H9 (cell line): ENCODE measurements around the gene SOX11. TPM values are rescaled to one million over a fixed set of nuclear protein-coding genes. Genes with fewer than 3 reads are reported as not detected.

ENCODE experiments used
- DNase-seq: peaks from one replicate; pipeline ENCODE4 v3.0.0-alpha.2; 2017
- H2AFZ ChIP-seq: one replicate; pipeline ENCODE4 v1.6.1; 2013; ENCODE audit warnings: mild to moderate bottlenecking, low read length, control low read depth, moderate library complexity
- H2AK5ac ChIP-seq: 2 replicates; pipeline ENCODE4 v1.6.1; 2013; ENCODE audit warnings: low read length, control low read depth, mixed read lengths; ENCODE audit not compliant: insufficient read length
- H2BK120ac ChIP-seq: one replicate; pipeline ENCODE4 v1.6.1; 2013; ENCODE audit warnings: low read depth, mild to moderate bottlenecking, low read length, control low read depth, inconsistent platforms; ENCODE audit not compliant: poor library complexity, severe bottlenecking
- H2BK12ac ChIP-seq: 2 replicates; pipeline ENCODE4 v1.6.1; 2013; ENCODE audit warnings: low read length, control low read depth, mixed read lengths, low read depth; ENCODE audit not compliant: insufficient read length
- H2BK15ac ChIP-seq: 2 replicates; pipeline ENCODE4 v1.6.1; 2013; ENCODE audit warnings: low read depth, low read length, control low read depth
- H2BK20ac ChIP-seq: one replicate; pipeline ENCODE4 v1.6.1; 2013; ENCODE audit warnings: low read depth, mild to moderate bottlenecking, low read length, control low read depth, inconsistent platforms; ENCODE audit not compliant: poor library complexity, severe bottlenecking
- H2BK5ac ChIP-seq: 2 replicates; pipeline ENCODE4 v1.6.1; 2013; ENCODE audit warnings: low read length, control low read depth, mixed read lengths; ENCODE audit not compliant: insufficient read length
- H3K14ac ChIP-seq: 2 replicates; pipeline ENCODE4 v1.6.1; 2013; ENCODE audit warnings: low read length, control low read depth; ENCODE audit not compliant: insufficient read depth
- H3K18ac ChIP-seq: 2 replicates; pipeline ENCODE4 v1.6.1; 2013; ENCODE audit warnings: low read depth, mild to moderate bottlenecking, mixed read lengths, low read length, control low read depth; ENCODE audit not compliant: insufficient read length
- H3K23ac ChIP-seq: 2 replicates; pipeline ENCODE4 v1.6.1; 2013; ENCODE audit warnings: low read length, control low read depth, mixed read lengths, low read depth; ENCODE audit not compliant: insufficient read length
- H3K23me2 ChIP-seq: 2 replicates; pipeline ENCODE4 v1.6.1; 2013; ENCODE audit warnings: low read depth, mild to moderate bottlenecking, mixed read lengths, low read length, control low read depth; ENCODE audit not compliant: insufficient read length, poor library complexity, severe bottlenecking
- H3K27ac ChIP-seq: 2 replicates; pipeline ENCODE4 v1.5.1; 2013; ENCODE audit warnings: low read length, control low read depth, mixed read lengths, low read depth; ENCODE audit not compliant: insufficient read length
- H3K27me3 ChIP-seq: 2 replicates; pipeline ENCODE4 v1.6.1; 2013; ENCODE audit warnings: low read length, control low read depth, inconsistent platforms; ENCODE audit not compliant: insufficient read depth
- H3K4ac ChIP-seq: 2 replicates; pipeline ENCODE4 v1.6.1; 2013; ENCODE audit warnings: low read depth, mild to moderate bottlenecking, control low read depth, inconsistent platforms, low read length, moderate library complexity
- H3K4me1 ChIP-seq: 2 replicates; pipeline ENCODE4 v1.6.1; 2013; ENCODE audit warnings: low read length, control low read depth, inconsistent platforms; ENCODE audit not compliant: insufficient read depth
- H3K4me2 ChIP-seq: 2 replicates; pipeline ENCODE4 v1.6.1; 2013; ENCODE audit warnings: low read length, control low read depth, mixed read lengths; ENCODE audit not compliant: insufficient read length, insufficient read depth
- H3K56ac ChIP-seq: 2 replicates; pipeline ENCODE4 v1.6.1; 2013; ENCODE audit warnings: low read depth, mild to moderate bottlenecking, mixed read lengths, low read length, control low read depth; ENCODE audit not compliant: insufficient read length
- H3K79me1 ChIP-seq: 2 replicates; pipeline ENCODE4 v1.6.1; 2013; ENCODE audit warnings: low read depth, mild to moderate bottlenecking, moderate library complexity, low read length, control low read depth, inconsistent platforms; ENCODE audit not compliant: insufficient read depth, poor library complexity, severe bottlenecking
- H3K79me2 ChIP-seq: 2 replicates; pipeline ENCODE4 v1.6.1; 2013; ENCODE audit warnings: low read length, control low read depth, inconsistent platforms; ENCODE audit not compliant: insufficient read depth
- H3K9ac ChIP-seq: 2 replicates; pipeline ENCODE4 v1.6.1; 2013; ENCODE audit warnings: low read length, control low read depth, mixed read lengths; ENCODE audit not compliant: insufficient read length; ENCODE audit errors: extremely low read depth
- H3K9me3 ChIP-seq: one replicate; pipeline ENCODE4 v1.6.1; 2013; ENCODE audit warnings: low read depth, low read length, inconsistent platforms; ENCODE audit not compliant: control insufficient read depth
- H3T11ph ChIP-seq: one replicate; pipeline ENCODE4 v1.6.1; 2013; ENCODE audit warnings: mild to moderate bottlenecking, low read length, control low read depth, inconsistent platforms
- H4K20me1 ChIP-seq: one replicate; pipeline ENCODE4 v1.6.1; 2013; ENCODE audit not compliant: control insufficient read depth, insufficient read length, insufficient read depth
- H4K5ac ChIP-seq: 2 replicates; pipeline ENCODE4 v1.6.1; 2013; ENCODE audit warnings: low read depth, mild to moderate bottlenecking, mixed read lengths, low read length, control low read depth; ENCODE audit not compliant: insufficient read length
- H4K8ac ChIP-seq: replicated peaks from 2 replicates; pipeline ENCODE4 v1.6.1; 2013; ENCODE audit warnings: low read length, control low read depth, mixed read lengths, low read depth; ENCODE audit not compliant: insufficient read length
- H4K91ac ChIP-seq: 2 replicates; pipeline ENCODE4 v1.6.1; 2013; ENCODE audit warnings: low read depth, mild to moderate bottlenecking, moderate library complexity, mixed read lengths, low read length, control low read depth; ENCODE audit not compliant: insufficient read length
- H3K27ac Mint-ChIP-seq, 3 experiments: 2 replicates in 2 of 3; 3 replicates in 1 of 3; pipeline ENCODE4 v1.8.0; 2020 to 2021; ENCODE audit warnings: mixed read lengths in 3 of 3, mild to moderate bottlenecking in 1 of 3, moderate library complexity in 1 of 3
- H3K27me3 Mint-ChIP-seq: 2 replicates; pipeline ENCODE4 v1.8.0; 2021; ENCODE audit warnings: low read depth, mild to moderate bottlenecking, moderate library complexity, mixed read lengths
- H3K36me3 Mint-ChIP-seq, 3 experiments: 2 replicates in 2 of 3; 3 replicates in 1 of 3; pipeline ENCODE4 v1.8.0; 2020 to 2021; ENCODE audit warnings: low read depth in 3 of 3, mixed read lengths in 3 of 3; ENCODE audit not compliant: insufficient read depth in 1 of 3
- H3K4me1 Mint-ChIP-seq, 2 experiments: 2 replicates each; pipeline ENCODE4 v1.8.0; 2020; ENCODE audit warnings: mixed read lengths in 2 of 2
- H3K4me3 Mint-ChIP-seq, 2 experiments: 2 replicates in 1 of 2; 3 replicates in 1 of 2; pipeline ENCODE4 v1.8.0; 2020 to 2021; ENCODE audit warnings: mild to moderate bottlenecking in 2 of 2, mixed read lengths in 2 of 2, moderate library complexity in 1 of 2
- H3K9me3 Mint-ChIP-seq, 2 experiments: 2 replicates in 1 of 2; 3 replicates in 1 of 2; pipeline ENCODE4 v1.8.0; 2020; ENCODE audit warnings: mild to moderate bottlenecking in 2 of 2, mixed read lengths in 2 of 2, moderate library complexity in 1 of 2
- CTCF ChIP-seq: fragments of 200-600 bp; sonication (generic); conservative IDR thresholded peaks from 3 replicates; pipeline ENCODE4 v1.8.0; 2021; ENCODE audit warnings: antibody characterized with exemption, mild to moderate bottlenecking
- WGBS: extraction: QIAGEN DNeasy Blood & Tissue Kit; methylation state at CpG from one replicate; pipeline ENCODE4 v1.1.7; 2013; ENCODE audit warnings: missing lambda C conversion rate, low lambda C conversion rate, mixed read lengths; ENCODE audit not compliant: insufficient read length; ENCODE audit errors: extremely low coverage; 5-methylcytosine and 5-hydroxymethylcytosine counted together
- total RNA-seq: library from RNA; stranded (reverse); gene quantifications from 2 replicates; pipeline ENCODE4 v1.2.1, GENCODE V29; 2021

The SOX11 gene
- total RNA-seq, 1 experiment from 2014 or later: 43.8 TPM

GRCh38 chr2:5734859-5735520, 42.8 kb downstream of the SOX11 start:
- Histone ChIP-seq H3K79me2 (no peaks in the 10 kb centered on the region), H3K23me2 (no peaks in the 10 kb centered on the region), H3K27ac (no peak overlapping the region), H3K79me1 (no peaks in the 10 kb centered on the region), H4K5ac (no peak overlapping the region), H3K18ac (no peak overlapping the region), H4K91ac (no peak overlapping the region), H4K8ac (no peak overlapping the region), H2BK15ac (no peak overlapping the region), H3K4me2 (no peak overlapping the region), H3K27me3 (no peaks in the 10 kb centered on the region), H3K23ac (no peak overlapping the region), H2BK12ac (no peak overlapping the region), H3T11ph (no peak overlapping the region), H2AK5ac (no peak overlapping the region), H3K9me3 (no peaks in the 10 kb centered on the region), H3K9ac (no peak overlapping the region), H3K56ac (no peak overlapping the region), H2BK5ac (no peak overlapping the region), H2BK120ac (no peak overlapping the region), H3K4me1 (0 out of 2 replicates have a peak, but pooled peaks cover 4% of the 10 kb centered on the region), H4K20me1 (no peaks in the 10 kb centered on the region), H3K4ac (no peak overlapping the region), H3K14ac (no peak overlapping the region), H2AFZ (no peak overlapping the region), H2BK20ac (no peak overlapping the region)
- no CpG with 5 or more reads among the region's 15 CpGs for WGBS
- H3K9me3 Mint-ChIP-seq: peaks cover 0 to 9% of the 10 kb centered on the region in 2 experiments; a peak in 1 of 5 replicates
- peaks cover 1% of the 10 kb centered on the region; the same call in 1 of the 2 replicates for H3K27me3 Mint-ChIP-seq
- H3K4me3 Mint-ChIP-seq: no peak overlapping the region
- H3K36me3 Mint-ChIP-seq: peaks cover 0 to 18% (median 2%) of the 10 kb centered on the region in 3 experiments; a peak in 4 of 7 replicates
- peak overlapping the region in 1 of 3 experiments; percentile 8; a peak in 1 of 7 replicates for H3K27ac Mint-ChIP-seq
- TF ChIP-seq CTCF: no peak
- no peak for DNase-seq
- H3K4me1 Mint-ChIP-seq: peaks cover 26 to 27% of the 10 kb centered on the region in 2 experiments
